ENCODE results near the gene SEMA3B. TPM values are rescaled to one million over a fixed set of nuclear protein-coding genes. Genes with fewer than 3 reads are reported as not detected.

SEMA3B gene
- total RNA-seq, 1 experiment from 2014 or later: 21.8 TPM

- no peak for DNase-seq
- CTCF ChIA-PET: no interaction called here
- Histone ChIP-seq H3K27me3 (replicated peaks; ENCODE audit: control insufficient read depth, insufficient read depth, low read length) (no peaks in the 10 kb centered on the region), H3K4me3 (ENCODE audit: low read depth, low read length) (no peak overlapping the region), H3K36me3 (ENCODE audit: control insufficient read depth, insufficient read depth, low read length) (peaks cover 7% of the 10 kb centered on the region), H3K4me1 (no peaks in the 10 kb centered on the region), H3K9me3 (no peaks in the 10 kb centered on the region)
- H3K36me3 Mint-ChIP-seq (ENCODE audit: insufficient read depth, unreplicated experiment): peaks cover 24% of the 10 kb centered on the region
- H3K4me1 Mint-ChIP-seq (ENCODE audit: low read depth, unreplicated experiment): peaks cover 6% of the 10 kb centered on the region
- no peak overlapping the region for H3K27ac Mint-ChIP-seq (ENCODE audit: unreplicated experiment)
- H3K4me3 Mint-ChIP-seq (ENCODE audit: unreplicated experiment): no peak overlapping the region
- no peaks in the 10 kb centered on the region for H3K9me3 Mint-ChIP-seq (ENCODE audit: unreplicated experiment)
- H3K27me3 Mint-ChIP-seq (ENCODE audit: insufficient read depth, unreplicated experiment): no peaks in the 10 kb centered on the region
- TF ChIP-seq, protein P1, sequence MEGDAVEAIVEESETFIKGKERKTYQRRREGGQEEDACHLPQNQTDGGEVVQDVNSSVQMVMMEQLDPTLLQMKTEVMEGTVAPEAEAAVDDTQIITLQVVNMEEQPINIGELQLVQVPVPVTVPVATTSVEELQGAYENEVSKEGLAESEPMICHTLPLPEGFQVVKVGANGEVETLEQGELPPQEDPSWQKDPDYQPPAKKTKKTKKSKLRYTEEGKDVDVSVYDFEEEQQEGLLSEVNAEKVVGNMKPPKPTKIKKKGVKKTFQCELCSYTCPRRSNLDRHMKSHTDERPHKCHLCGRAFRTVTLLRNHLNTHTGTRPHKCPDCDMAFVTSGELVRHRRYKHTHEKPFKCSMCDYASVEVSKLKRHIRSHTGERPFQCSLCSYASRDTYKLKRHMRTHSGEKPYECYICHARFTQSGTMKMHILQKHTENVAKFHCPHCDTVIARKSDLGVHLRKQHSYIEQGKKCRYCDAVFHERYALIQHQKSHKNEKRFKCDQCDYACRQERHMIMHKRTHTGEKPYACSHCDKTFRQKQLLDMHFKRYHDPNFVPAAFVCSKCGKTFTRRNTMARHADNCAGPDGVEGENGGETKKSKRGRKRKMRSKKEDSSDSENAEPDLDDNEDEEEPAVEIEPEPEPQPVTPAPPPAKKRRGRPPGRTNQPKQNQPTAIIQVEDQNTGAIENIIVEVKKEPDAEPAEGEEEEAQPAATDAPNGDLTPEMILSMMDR (IDR thresholded peaks at IDR 0.05; ENCODE audit: insufficient read depth in 1 of 2, low read depth in 1 of 2, low read length in 1 of 2, severe bottlenecking in 1 of 2, unreplicated experiment in 1 of 2): no peak
- intact Hi-C loops (cut with micrococcal nuclease; ENCODE audit: unreplicated experiment): no loop called here
- POLR2A ChIA-PET: no interaction called here
- no TSS peak for BruUV-seq (replicated peaks)
Observed at GRCh38 chr3:50286322-50287227, 17.6 kb downstream of the SEMA3B start.

GRCh38 chr3:50287262-50287661 lies 18.3 kb downstream of the SEMA3B start:
- TF ChIP-seq, protein P1 (IDR thresholded peaks at IDR 0.05; ENCODE audit: insufficient read depth in 1 of 2, low read depth in 1 of 2, low read length in 1 of 2, severe bottlenecking in 1 of 2, unreplicated experiment in 1 of 2): no peak

GRCh38 chr3:50288387-50289007 lies 19.6 kb downstream of the SEMA3B start:
- no peaks in the 10 kb centered on the region for H3K9me3 ChIP-seq
- peaks cover 34% of the 10 kb centered on the region for H3K36me3 Mint-ChIP-seq (ENCODE audit: insufficient read depth, unreplicated experiment)
- H3K4me3 ChIP-seq (ENCODE audit: low read depth, low read length): no peak overlapping the region
- no peaks in the 10 kb centered on the region for H3K9me3 Mint-ChIP-seq (ENCODE audit: unreplicated experiment)
- TF ChIP-seq, protein P1 (IDR thresholded peaks at IDR 0.05; ENCODE audit: insufficient read depth in 1 of 2, low read depth in 1 of 2, low read length in 1 of 2, severe bottlenecking in 1 of 2, unreplicated experiment in 1 of 2): no peak
- peaks cover 16% of the 10 kb centered on the region for H3K4me1 Mint-ChIP-seq (ENCODE audit: low read depth, unreplicated experiment)
- ChIA-PET POLR2A (no interaction called here), CTCF (no interaction called here)
- peaks cover 7% of the 10 kb centered on the region for H3K36me3 ChIP-seq (ENCODE audit: control insufficient read depth, insufficient read depth, low read length)
- intact Hi-C loops (cut with micrococcal nuclease; ENCODE audit: unreplicated experiment): no loop called here
- no peak overlapping the region for H3K27ac Mint-ChIP-seq (ENCODE audit: unreplicated experiment)
- no TSS peak for BruUV-seq (replicated peaks)
- H3K27me3 ChIP-seq (replicated peaks; ENCODE audit: control insufficient read depth, insufficient read depth, low read length): no peaks in the 10 kb centered on the region
- H3K4me3 Mint-ChIP-seq (ENCODE audit: unreplicated experiment): no peak overlapping the region
- no peaks in the 10 kb centered on the region for H3K27me3 Mint-ChIP-seq (ENCODE audit: insufficient read depth, unreplicated experiment)
- no peak for DNase-seq
- H3K4me1 ChIP-seq: peaks cover 7% of the 10 kb centered on the region

More at GRCh38 chr3:50287262-50287661, 18.3 kb downstream of the SEMA3B start:
- Mint-ChIP-seq H3K9me3 (ENCODE audit: unreplicated experiment) (no peaks in the 10 kb centered on the region), H3K27me3 (ENCODE audit: insufficient read depth, unreplicated experiment) (no peaks in the 10 kb centered on the region), H3K36me3 (ENCODE audit: insufficient read depth, unreplicated experiment) (peaks cover 28% of the 10 kb centered on the region), H3K4me1 (ENCODE audit: low read depth, unreplicated experiment) (peaks cover 6% of the 10 kb centered on the region), H3K27ac (ENCODE audit: unreplicated experiment) (no peak overlapping the region), H3K4me3 (ENCODE audit: unreplicated experiment) (no peak overlapping the region)
- CTCF ChIA-PET: no interaction called here
- peaks cover 7% of the 10 kb centered on the region for H3K36me3 ChIP-seq (ENCODE audit: control insufficient read depth, insufficient read depth, low read length)
- no peaks in the 10 kb centered on the region for H3K9me3 ChIP-seq
- H3K27me3 ChIP-seq (replicated peaks; ENCODE audit: control insufficient read depth, insufficient read depth, low read length): no peaks in the 10 kb centered on the region
- H3K4me3 ChIP-seq (ENCODE audit: low read depth, low read length): no peak overlapping the region
- BruUV-seq (replicated peaks): no TSS peak
- POLR2A ChIA-PET: no interaction called here
- intact Hi-C loops (cut with micrococcal nuclease; ENCODE audit: unreplicated experiment): no loop called here
- DNase-seq: no peak
- H3K4me1 ChIP-seq: no peaks in the 10 kb centered on the region

Data from Caco-2 (cell line).